ENCODE data around the gene DUSP11.
"Not testable (repeated sequence)": the region's sequence is repeated elsewhere in the genome, so short reads cannot be mapped to it uniquely, and the experiment has no call there.

GRCh38 chr2:73783402-73783801 lies 3.5 kb upstream of the DUSP11 start:
- TF ChIP-seq POLR2A (IDR thresholded peaks at IDR 0.05), result not testable (repeated sequence)
- TF ChIP-seq, protein P1, sequence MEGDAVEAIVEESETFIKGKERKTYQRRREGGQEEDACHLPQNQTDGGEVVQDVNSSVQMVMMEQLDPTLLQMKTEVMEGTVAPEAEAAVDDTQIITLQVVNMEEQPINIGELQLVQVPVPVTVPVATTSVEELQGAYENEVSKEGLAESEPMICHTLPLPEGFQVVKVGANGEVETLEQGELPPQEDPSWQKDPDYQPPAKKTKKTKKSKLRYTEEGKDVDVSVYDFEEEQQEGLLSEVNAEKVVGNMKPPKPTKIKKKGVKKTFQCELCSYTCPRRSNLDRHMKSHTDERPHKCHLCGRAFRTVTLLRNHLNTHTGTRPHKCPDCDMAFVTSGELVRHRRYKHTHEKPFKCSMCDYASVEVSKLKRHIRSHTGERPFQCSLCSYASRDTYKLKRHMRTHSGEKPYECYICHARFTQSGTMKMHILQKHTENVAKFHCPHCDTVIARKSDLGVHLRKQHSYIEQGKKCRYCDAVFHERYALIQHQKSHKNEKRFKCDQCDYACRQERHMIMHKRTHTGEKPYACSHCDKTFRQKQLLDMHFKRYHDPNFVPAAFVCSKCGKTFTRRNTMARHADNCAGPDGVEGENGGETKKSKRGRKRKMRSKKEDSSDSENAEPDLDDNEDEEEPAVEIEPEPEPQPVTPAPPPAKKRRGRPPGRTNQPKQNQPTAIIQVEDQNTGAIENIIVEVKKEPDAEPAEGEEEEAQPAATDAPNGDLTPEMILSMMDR (IDR thresholded peaks at IDR 0.05), result not testable (repeated sequence)
